HG03575 (cell line): ENCODE results near the gene ZNF654.
"Not testable (repeated sequence)": the region's sequence is repeated elsewhere in the genome, so short reads cannot be mapped to it uniquely, and the experiment has no call there.

ENCODE experiments used
- ATAC-seq: cut with Tn5 transposase; IDR thresholded peaks from one replicate; pipeline ENCODE4 v1.9.1; 2021; ENCODE audit not compliant: unreplicated experiment, insufficient number of reproducible peaks, low FRiP score; ENCODE audit errors: extremely low read depth

The ZNF654 gene

DNA sequence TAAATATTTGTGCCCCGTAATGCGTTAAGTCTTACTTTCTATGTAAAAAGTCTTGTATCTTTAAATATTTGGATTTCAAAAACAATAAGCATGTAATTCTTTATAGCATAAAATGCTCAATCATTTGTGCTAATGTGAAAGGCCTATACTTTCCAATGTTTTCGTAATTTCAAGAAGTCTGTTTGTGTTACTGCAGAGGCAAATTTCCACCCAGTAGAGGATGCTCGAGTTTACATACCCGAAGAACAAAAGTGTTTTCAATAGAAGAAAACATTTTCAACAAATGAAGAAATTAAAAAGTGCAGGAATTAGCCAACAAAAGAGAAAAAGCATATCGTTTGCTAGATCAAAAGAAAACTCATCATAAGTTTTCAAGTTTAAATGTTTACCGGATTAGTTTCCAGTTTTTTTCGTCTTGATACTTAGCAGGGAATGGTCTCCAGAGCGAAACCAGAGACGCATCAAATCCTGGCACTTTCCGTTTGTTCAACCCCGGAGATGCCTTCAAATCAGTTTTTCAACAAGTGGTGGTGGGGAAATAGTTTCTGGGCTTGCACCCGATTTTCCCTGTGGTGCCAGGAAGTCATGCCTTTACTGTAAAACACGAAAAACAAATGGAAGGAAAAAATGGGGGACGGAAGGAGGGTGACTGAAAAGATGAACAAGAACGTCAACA, 1.3 kb upstream of the ZNF654 start:
- ATAC-seq: no peak

DNA sequence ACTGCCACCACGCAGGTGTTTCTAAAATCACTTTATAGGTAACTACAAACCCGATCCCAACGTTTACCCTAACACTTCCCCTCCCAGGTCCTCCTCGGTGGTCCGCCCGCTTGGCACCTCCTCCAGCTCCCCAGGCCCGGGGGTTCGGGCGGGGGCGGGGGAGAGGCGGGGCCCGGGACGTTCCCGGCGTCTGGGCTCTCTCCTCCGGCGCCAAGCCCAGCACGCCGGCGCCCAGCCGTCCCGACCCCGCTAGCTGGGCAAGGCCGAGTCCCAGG, 812 bp upstream of the ZNF654 start:
- peak; percentile 4 for ATAC-seq

- ATAC-seq: peak; percentile 7
Measured at GRCh38 chr3:88059380-88060170, 520 bp downstream of the ZNF654 start.

DNA sequence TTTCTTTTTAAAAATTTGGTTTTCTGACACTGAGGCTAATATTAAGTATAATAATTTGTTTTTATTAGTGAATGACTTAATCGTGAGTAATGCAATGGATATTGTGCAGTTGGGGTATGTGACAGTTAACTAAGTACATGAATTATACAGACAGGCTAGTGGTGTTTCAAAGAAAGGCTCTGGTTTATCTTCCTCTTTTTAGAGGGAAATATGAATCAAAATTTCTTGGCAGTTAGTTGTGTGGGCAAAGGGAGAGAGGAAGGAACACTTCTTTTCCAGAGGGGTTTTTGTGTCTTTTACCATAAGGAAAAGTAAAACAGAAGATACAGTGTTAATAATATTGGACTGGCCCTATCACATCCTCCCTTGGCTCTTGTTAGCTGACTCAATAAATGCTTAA, 2.7 kb downstream of the ZNF654 start:
- no peak for ATAC-seq

DNA sequence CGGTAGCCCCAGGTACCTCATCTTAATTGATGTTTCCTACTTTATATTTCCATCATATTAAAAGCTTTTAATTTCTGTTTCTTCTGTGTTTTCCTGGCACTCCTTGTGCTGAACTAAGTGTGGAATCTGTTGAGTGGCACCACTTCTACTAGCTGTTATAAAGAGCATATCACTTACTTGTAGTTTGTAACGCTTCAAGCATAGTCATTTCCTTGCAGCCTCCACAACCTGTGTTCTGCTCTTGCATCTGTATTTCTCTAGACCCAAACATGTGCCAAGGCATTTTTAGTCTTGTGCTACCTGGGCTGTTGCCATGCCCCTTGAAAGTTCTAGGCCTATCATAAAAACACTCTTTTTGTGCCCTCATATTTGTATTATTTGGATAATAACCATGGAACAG, 16.0 kb downstream of the ZNF654 start:
- no peak for ATAC-seq

- ATAC-seq: no peak
Measured at GRCh38 chr3:88075497-88075896, 16.4 kb downstream of the ZNF654 start.

- no peak for ATAC-seq
Measured at GRCh38 chr3:88076712-88077111, 17.7 kb downstream of the ZNF654 start.

DNA sequence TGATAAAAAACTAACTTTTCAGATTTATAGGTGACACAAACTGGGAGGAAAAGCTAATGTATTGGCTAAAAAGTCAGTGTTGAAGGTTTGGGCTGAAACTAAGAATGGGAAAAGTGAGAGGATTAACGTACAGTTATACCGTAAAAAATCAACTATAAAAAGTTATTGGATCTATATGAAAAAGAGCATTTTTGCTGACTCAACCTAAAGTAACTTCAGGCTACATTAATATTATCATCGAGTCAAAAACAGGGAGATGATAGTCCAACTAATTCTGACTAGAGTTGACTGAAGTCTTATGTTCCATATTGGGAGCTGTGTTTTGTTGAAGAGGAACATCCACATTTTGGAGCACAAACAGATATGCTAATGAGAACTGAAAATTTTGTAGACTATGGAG, 19.9 kb downstream of the ZNF654 start:
- no peak for ATAC-seq

DNA sequence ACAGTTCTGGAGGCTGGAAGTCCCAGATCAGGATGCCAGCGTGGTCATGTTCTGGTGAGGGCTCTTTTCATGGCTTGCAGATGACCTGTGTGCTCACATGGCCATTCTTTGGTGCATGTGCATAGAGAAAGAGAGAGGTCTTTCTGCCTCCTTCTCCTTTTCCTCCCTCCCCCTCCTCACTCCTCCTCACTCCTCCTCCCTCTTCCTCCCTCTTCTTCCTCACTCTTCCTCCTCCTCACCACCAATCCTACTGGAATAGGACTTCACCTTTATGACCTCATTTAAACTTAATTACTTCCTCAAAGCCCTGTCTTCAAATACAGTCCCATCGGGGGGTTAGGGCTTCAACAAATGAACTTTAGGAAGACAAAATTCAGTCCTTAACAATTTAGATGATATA, 23.8 kb downstream of the ZNF654 start:
- ATAC-seq: no peak

- ATAC-seq: no peak
Measured at GRCh38 chr3:88084097-88084501, 25.0 kb downstream of the ZNF654 start.

- no peak for ATAC-seq
Measured at GRCh38 chr3:88090681-88091080, 31.6 kb downstream of the ZNF654 start.

GRCh38 chr3:88092270-88092669, 33.2 kb downstream of the ZNF654 start:
- ATAC-seq: no peak

DNA sequence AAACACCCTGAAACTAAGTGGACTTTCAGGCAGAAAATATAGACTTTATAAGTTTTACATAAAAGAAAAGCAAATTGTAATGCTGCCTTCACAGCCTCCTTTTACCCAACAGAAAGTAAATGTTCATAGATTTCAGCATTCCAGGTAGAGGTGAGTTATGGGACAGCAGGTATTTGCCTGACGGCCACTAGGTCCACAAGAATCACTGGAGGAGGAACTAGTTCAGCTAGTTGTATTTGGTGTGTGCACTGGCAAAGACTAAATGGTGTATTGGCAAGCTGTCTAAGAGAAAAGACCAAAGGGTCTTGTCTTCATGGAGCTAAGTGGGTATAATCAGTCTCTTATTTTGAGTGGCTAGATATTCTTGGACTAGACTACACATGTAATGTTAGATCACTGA, 34.2 kb downstream of the ZNF654 start:
- ATAC-seq: no peak

DNA sequence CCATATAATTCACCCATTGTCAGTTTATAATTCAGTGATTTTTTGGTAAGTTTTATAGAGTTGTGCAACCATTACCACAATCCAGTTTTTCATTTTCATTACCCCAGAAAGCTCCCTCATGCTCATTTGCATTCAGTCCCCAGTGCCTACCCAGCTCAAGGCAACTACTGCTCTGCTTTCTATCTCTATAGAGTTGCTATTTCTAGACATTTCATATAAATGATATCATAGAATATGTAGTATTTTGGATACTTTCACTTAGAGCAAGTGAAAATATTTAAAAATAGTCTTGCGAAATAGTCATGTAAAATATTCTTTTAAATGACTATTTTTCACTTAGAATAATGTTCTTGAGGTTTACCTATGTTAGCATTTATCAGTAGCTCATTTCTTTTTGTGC, 42.1 kb downstream of the ZNF654 start:
- ATAC-seq: no peak

- no peak for ATAC-seq
Measured at GRCh38 chr3:88105325-88105724, 46.3 kb downstream of the ZNF654 start.

DNA sequence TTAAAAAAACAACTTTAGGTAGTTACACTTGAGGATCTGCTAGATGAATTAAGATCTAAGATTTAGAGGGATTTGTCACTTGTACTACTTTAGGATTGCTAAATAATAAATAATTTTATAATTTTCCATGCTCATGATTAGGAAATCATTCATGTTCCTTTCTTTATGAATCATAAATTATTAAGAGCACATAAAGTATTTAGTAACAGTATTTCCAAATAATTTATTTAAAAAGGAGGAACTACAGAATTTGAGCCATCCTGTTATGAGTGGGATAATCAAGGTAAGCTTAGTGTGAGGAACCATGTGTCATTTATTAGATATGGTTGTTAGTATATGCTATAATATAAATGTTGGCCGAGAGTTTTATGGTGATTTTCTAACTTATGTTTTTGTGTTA, 53.2 kb downstream of the ZNF654 start:
- ATAC-seq: no peak

DNA sequence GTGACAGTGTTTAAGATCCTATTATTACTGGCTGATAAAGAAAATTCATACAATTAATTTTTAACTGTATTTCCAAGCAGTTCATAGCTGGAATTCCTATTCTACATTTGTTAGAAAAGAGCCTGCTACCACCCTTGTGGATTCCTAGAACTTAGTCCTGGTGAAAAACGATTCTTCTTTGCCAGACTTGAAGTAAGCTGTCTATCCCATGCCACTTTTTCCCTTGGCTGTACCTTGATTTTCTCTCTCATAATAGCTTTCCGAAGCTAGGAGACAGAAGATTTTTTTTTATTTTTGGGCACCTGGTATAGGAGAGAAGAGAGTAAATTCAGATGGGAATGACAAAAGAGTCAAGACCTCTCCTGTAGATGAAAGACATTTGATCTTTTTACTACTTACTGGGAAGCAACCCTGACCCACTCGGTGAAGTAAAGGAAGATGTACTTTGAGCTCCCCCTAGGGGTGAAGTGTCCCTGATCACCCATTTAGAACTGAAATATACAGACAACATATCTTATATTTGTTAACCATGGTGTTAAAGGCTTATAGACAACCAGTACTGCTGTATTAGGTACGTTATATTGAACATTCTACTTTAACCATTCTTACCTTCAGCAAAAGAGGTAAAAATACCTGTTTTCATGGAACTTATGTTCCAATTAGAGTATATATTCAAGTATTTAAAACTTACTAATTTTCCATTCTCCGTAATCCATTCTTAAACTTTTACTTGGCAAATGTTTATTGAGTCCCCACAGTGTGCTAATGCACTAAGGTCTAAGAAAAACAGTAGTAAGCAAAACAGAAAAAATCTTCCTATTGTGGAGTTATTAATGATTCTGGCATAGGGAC, 54.5 kb downstream of the ZNF654 start:
- peak; percentile 86 for ATAC-seq

DNA sequence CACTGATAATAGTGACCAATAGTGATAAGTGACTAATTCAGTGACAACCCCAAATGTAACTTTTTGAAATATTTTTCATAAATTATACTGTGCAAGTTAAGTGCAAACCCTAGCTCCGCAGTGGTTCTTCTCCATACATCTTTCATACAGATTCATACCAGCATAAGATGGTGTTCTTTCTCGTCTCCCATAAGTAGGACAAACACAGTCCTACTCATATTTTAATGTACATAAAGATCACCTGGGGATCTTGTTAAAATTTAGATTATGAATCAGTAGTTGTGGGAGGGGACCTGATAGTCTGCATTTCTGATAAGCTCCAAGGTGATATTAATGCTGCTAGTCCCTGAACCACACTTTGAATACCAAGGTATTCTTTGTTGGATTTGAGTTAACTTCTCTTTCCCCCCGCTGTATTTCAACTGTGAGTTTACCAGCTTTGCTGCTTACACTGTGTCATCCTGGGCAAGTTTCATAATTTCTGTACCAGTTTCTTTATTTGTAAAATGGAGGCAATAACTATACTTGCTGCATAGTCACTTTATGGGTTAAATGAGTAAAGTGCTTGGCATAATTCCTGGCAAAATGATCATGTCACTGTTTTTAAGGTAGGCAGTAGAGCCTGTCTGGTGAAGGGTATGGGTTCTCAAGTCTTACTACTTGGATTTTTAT, 56.0 kb downstream of the ZNF654 start:
- no peak for ATAC-seq

DNA sequence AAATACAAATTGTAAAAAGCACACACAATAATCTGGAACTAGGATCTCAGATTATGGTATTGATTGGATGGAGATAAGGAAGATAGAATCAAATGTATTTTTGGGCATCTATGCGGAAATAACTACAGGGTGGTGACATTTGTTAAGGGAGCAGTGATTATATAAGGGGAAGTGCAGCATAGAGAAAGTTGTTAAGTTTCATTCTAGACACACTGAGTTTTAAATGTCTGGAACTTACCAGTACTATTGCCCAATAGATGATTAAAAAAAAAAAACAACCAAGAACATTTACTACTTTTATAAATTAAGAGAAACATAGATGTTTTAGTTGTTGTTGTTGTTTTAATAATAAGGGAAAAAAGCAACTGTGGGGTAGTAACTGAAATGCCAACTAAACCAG, 58.6 kb downstream of the ZNF654 start:
- no peak for ATAC-seq

GRCh38 chr3:88118603-88119002, 59.5 kb downstream of the ZNF654 start:
- not testable (repeated sequence) for ATAC-seq
